Gastroesophageal sphincter (tissue), 3 donors: ENCODE measurements around the gene APLN.

Source experiments
- CTCF ChIP-seq, 4 experiments: fragments of 200-600 bp in 2 of 4; fragments of 450-650 bp in 2 of 4; sonication (generic) in 1 of 4; IDR thresholded peaks; one replicate each; pipeline ENCODE4 v1.5.1; 2017 to 2019; ENCODE audit warnings: antibody characterized with exemption in 4 of 4, mild to moderate bottlenecking in 2 of 4, moderate library complexity in 2 of 4
- EP300 ChIP-seq: sonication (generic); formaldehyde crosslinking; IDR thresholded peaks from one replicate; pipeline ENCODE4 v1.6.1; 2017; ENCODE audit warnings: antibody characterized with exemption, mild to moderate bottlenecking
- POLR2A ChIP-seq, 2 donors: fragments of 450-650 bp; IDR thresholded peaks; one replicate each; pipeline ENCODE4 v1.6.1; 2017; ENCODE audit warnings: antibody characterized with exemption in 2 of 2, mild to moderate bottlenecking in 2 of 2, moderate library complexity in 1 of 2
- POLR2AphosphoS5 ChIP-seq: sonication (generic); formaldehyde crosslinking; IDR thresholded peaks from one replicate; pipeline ENCODE4 v1.6.1; 2017; ENCODE audit warnings: antibody characterized with exemption

- no peak for TF ChIP-seq CTCF (IDR thresholded peaks at IDR 0.05)
- TF ChIP-seq POLR2A (IDR thresholded peaks at IDR 0.05): no peak
- no peak for TF ChIP-seq EP300
- TF ChIP-seq POLR2AphosphoS5: no peak
Measured at GRCh38 chrX:129631849-129632248, 22.9 kb downstream of the APLN start.
